ENCODE data around the gene CAMKMT.

CAMKMT gene

GRCh38 chr2:44548221-44549098 is 186.7 kb downstream of the CAMKMT start:
- in situ Hi-C loops (cut with MboI; ENCODE audit: low sequenced_read_pairs): no loop called here

DNA sequence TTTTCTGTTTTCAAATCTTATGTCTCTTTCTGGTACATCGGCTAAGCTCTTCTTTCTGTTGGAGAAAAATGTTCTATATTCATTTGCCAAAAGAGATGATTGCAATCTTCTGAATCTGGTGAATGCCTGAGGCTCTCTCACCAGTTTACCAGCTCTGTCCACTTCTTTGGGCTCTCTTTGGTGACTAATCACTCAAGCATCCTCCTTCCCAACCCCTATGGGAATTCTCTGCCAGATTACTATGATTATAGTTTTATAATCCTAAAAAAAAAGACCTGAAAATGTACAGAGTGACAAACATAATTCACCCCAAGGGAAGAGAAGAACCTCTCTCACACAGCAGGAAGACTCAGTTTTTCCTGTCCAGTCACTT is 187.3 kb downstream of the CAMKMT start:
- in situ Hi-C loops (cut with MboI; ENCODE audit: low sequenced_read_pairs): no loop called here

DNA sequence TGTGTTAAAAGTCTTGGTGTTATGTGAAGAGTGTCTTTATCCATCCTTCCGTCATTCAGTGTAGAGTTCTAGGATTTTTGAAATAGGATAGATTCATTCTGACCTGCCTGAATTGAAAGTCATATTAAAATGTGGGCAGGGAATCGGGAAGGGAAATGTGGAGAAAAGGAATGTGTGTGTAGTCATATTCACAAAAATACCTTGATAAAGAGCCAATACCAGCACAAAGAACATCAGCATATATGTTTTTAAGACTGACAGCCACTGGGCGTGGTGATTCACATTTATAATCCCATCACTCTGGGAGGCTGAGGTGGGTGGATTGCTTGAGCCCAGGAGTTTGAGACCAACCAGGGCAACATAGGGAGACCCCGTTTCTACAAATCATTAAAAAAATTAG is 188.1 kb downstream of the CAMKMT start:
- in situ Hi-C loops (cut with MboI; ENCODE audit: low sequenced_read_pairs): no loop called here

- in situ Hi-C loops (cut with MboI; ENCODE audit: low sequenced_read_pairs): no loop called here
Observed at GRCh38 chr2:44550561-44550960, 188.8 kb downstream of the CAMKMT start.

- in situ Hi-C loops (cut with MboI; ENCODE audit: low sequenced_read_pairs): no loop called here
Observed at GRCh38 chr2:44551497-44551896, 189.8 kb downstream of the CAMKMT start.

GRCh38 chr2:44553456-44553855 is 191.7 kb downstream of the CAMKMT start:
- in situ Hi-C loops (cut with MboI; ENCODE audit: low sequenced_read_pairs): no loop called here

DNA sequence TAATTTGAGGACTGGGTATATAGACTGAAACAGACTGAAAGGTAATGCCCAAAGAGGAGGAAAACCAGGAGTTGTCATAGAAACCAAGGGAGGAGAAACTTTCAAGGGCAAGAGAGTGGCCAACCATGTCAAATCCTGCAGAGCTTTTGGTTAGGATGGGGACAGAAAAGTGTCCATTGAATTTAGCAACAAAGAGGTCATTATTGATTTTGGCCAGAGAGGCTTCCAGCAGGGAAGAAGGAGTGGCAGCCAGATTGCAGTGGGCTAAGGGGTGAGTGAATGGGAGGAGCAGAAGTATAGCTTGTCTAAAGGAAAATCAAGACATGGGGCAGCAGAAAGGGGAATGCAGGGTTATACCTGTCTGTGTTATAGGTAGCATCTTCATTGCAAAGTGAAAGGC is 194.0 kb downstream of the CAMKMT start:
- in situ Hi-C loops (cut with MboI; ENCODE audit: low sequenced_read_pairs): no loop called here

DNA sequence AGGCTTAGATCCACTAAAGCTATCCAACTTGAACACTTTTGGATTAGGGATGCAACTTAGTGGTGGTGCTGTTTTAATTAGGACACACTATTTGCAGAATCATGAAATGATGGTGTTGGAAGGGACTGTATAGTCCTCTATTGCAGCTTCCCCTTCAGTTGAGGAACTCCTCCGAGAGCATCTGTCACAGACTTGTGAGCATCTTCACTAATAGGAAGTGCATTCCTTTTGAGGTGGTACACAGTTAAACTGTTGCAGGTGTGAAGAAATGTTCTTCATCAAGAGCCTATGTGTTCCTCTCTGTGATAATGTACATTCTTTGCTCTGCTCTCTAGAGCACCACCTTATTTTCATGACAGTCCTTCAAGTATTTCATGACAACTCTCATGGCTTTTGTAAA is 197.4 kb downstream of the CAMKMT start:
- in situ Hi-C loops (cut with MboI; ENCODE audit: low sequenced_read_pairs): no loop called here

DNA sequence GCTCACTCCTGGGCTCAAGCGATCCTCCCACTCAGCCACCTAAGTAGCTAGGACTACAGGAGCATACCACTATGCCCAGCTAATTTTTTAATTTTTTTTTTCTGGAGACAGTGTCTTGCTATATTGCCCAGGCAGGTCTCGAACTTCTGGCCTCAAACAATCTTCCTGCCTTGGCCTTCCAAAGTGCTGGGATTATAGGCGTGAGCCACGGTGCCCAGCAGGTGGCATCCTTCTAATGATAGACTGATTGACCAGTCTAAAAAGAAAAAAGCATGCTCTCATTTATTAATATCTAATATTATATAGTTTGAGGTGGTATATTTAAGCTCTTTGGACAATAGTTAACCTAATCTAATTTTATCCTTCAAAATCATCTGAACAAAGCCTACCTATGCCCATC is 198.6 kb downstream of the CAMKMT start:
- in situ Hi-C loops (cut with MboI; ENCODE audit: low sequenced_read_pairs): no loop called here

GRCh38 chr2:44560941-44561340 is 199.2 kb downstream of the CAMKMT start:
- in situ Hi-C loops (cut with MboI; ENCODE audit: low sequenced_read_pairs): no loop called here

DNA sequence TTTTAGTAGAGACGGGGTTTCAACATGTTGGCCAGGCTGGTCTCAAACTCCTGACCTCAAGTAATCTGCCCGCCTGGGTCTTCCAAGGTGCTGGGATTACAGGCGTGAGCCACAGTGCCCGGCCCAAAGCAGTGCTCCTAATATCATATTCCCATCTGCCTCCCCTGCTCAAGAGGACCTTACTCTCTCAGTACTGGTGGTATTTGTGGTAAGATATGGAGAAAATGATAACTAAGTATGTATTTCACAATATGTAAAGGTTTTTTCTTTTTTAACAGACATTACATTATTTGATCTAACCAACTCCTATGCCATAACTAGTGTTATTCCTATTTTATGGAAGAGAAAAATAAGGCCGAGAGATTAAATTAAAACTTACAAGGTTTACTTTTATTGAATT is 201.0 kb downstream of the CAMKMT start:
- in situ Hi-C loops (cut with MboI; ENCODE audit: low sequenced_read_pairs): no loop called here

DNA sequence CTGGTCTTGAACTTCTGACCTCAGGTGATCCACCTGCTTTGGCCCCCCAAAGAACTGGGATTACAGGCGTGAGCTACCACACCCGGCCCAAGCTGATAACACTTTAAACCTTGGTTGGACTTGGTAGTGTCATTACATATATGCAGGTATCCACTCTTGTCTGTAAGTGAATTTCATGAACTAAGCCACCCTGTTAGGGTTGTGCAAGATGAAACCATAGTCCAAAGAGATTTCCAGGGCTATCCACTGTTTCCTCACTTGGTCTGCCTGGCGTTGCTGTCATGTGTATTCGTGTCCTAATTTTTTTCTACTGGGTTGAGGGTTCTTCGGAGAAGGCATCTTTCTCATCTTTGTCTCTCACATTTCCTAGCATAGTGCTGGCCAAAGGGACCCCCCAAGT is 203.0 kb downstream of the CAMKMT start:
- in situ Hi-C loops (cut with MboI; ENCODE audit: low sequenced_read_pairs): no loop called here

- in situ Hi-C loops (cut with MboI; ENCODE audit: low sequenced_read_pairs): no loop called here
Observed at GRCh38 chr2:44566059-44566458, 204.3 kb downstream of the CAMKMT start.

DNA sequence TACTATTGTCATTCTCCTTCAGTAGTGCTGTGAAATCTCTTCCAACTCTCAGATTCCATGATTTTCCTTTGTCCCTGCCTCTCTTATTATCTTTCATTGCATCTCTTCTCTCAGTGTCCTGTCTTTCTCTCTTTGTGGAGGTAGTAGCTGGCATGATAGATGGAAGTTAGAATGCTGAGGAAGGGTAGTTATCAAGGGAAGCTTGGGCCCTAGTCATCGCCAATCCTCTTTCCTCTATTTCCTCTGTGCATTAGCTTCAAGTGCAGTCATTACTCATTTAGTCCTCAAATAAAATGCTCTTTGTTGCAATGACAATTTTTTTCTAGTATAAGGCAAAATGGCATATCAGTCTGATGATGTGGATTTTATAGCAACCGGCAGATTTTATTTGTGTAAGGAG is 207.7 kb downstream of the CAMKMT start:
- in situ Hi-C loops (cut with MboI; ENCODE audit: low sequenced_read_pairs): no loop called here

- in situ Hi-C loops (cut with MboI; ENCODE audit: low sequenced_read_pairs): no loop called here
Observed at GRCh38 chr2:44570271-44570670, 208.5 kb downstream of the CAMKMT start.

- in situ Hi-C loops (cut with MboI; ENCODE audit: low sequenced_read_pairs): no loop called here
Observed at GRCh38 chr2:44570777-44571176, 209.0 kb downstream of the CAMKMT start.

DNA sequence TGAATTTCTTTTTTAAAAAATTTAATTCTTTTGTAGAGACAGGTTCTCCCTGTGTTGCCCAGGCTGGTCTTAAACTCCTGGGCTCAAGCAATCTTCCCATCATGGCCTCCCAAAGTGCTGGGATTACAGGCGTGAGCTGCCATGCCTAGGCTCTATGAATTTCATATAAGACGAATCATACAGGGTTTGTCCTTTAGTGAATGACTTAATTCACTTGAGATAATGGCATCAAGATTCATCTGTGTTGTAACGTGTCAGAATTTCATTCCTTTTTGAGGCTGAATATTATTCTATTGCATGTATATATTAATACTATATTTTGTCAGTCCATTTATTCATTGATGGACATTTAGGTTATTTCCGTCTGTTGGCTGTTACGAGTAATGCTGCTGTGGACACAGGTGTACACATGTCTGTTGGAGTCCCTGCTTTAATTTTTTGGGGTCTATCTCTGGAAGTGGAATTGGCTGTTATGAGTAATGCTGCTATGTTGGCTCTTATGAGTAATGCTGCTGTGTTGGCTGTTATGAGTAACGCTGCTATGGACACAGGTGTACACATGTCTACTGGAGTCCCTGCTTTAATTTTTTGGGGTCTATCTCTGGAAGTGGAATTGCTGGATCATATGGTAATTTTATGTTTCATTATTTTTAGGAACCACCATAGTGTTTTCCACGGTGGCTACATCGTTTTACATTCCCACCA is 210.6 kb downstream of the CAMKMT start:
- in situ Hi-C loops (cut with MboI; ENCODE audit: low sequenced_read_pairs): no loop called here

DNA sequence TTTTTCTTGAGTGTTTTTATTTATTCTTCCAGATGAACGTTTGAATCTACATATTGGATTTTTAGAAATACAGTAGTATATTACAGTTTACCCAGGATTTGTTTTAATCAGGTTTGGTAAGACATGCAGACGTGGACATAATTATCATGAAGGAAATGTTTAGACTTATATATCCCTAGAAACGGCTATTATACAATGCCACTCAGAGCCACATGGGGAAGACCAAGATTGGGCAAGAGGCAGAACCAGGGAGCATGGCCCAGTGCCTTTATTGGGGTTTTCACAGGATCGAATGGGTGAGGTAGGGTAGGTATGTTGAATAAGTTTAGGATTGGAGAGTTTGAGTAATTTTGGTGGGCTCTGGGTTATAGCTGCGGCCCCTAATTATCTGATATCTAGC is 212.2 kb downstream of the CAMKMT start:
- in situ Hi-C loops (cut with MboI; ENCODE audit: low sequenced_read_pairs): no loop called here

GRCh38 chr2:44578471-44579093 is 216.8 kb downstream of the CAMKMT start:
- in situ Hi-C loops (cut with MboI; ENCODE audit: low sequenced_read_pairs): no loop called here

DNA sequence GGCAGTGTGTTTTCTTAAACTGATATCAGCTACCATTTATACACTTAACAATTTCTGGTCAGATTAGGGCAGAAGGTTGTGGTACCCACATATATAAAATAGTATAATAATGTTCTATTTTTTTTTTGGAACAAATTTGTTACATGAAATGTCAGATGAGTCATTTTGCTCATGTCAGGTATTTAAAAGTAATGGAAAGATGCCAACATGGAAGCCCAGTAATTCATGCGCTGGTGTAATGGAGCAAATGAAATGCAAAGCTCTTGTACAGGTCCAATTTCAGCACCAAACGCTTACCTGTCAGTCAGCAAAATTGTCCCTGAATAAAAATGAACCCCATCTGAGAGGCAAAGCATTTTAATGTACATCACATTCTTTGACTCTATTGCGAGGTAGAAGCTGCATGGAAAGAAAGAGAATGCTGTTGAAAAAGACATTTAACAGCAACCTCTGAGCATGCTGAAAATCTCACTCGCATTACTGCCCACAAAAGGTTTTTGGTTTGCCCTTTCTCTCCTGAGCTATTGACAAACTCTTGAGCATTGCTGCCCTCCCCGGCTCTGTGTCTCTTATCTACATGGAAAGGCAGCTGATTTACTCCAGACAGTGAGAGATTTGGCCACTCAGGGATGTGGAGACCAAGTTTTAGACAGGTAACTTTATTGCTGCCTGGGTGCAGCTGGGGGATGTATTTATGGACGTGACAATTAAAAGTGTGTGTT is 217.5 kb downstream of the CAMKMT start:
- in situ Hi-C loops (cut with MboI; ENCODE audit: low sequenced_read_pairs): no loop called here

DNA sequence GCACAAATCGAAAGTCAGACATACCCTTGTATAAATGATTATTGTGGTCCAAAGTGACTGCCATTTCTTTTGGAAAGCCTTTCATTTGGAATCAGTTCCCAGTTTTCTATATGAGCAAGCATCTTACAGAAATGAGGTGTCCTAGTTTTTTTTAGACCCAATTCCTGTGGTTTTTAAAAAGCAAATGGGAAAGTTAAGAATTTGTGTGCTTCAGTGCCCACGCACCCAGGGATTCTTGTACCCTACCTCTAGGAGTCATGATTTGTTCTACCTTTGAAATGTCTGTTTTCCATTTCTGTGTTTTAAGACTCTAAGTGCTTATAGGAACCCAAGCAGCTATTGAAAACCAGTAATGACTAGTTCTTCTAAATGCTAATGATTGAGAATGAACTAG is 218.1 kb downstream of the CAMKMT start:
- in situ Hi-C loops (cut with MboI; ENCODE audit: low sequenced_read_pairs): no loop called here
